DMS153 treated with DMSO at 0.1 percent for 48 hours (cell line): ENCODE data around the gene GEMIN8.

Source experiments
- DNase-seq: peaks from one replicate; lab custom pipeline; 2025; ENCODE audit not compliant: unreplicated experiment; lab: John Stamatoyannopoulos, UW

Gene GEMIN8, protein sequence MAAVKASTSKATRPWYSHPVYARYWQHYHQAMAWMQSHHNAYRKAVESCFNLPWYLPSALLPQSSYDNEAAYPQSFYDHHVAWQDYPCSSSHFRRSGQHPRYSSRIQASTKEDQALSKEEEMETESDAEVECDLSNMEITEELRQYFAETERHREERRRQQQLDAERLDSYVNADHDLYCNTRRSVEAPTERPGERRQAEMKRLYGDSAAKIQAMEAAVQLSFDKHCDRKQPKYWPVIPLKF

DNA sequence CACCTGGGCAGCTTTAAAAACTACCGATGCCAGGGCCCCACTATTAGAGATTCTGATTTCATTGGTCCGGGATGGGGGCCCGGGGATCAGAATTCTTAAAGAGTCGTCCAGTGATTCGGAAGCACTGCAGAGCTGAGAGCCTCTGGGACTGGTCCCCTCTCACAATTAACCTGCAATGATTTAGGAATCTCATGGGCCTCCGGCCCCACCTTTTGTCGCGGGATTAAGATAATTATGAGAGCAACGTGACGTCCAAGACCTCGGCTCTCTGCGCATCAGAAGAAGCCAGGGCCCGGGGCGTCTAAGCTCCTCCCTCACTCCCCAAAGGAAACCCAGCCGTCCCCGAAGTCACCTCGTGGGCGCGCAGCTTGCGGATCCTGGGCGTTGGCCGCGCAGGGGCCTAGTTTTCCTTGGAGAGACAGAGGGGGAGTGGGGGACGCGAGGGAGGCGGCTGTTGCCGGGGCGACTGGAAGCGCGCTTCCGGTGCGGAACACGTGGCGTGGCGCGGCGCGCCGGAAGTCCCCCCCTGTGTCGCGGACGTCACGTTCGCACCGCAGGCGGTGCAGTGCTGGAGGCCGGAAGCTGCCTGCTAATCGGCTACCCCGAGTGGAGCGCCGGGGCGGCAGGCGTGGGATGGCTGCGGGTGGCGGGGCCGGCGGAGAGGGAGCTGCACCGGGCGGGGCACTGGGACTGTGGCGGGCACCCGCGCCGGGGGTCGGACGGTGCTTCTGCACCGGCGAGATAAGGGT lies at the start of gene GEMIN8:
Gene GEMIN8, minus strand, starts transcription at position 468 of the 749 bp plus-strand sequence. CDS start 8,414 bp downstream, outside the sequence.
- peak; percentile 14 for DNase-seq

DNA sequence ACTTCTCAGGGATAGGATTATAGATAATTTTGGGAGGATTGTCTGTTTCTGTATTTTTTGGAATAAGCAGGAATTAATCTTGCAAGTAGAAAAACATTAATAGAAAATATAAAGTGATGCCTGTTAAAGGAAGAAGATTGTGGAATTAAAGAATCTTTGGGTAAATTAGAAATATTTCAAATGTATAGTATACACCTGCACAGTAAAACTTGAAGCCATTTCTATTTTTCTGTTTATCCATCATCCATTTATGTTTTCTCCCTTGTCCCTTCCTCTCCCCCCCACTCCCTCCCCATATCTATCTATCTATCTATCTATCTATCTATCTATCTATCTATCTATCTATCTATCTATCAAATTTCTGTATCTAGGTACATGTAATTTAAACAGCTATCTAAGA lies 46.9 kb upstream of the GEMIN8 start:
- no peak for DNase-seq

DNA sequence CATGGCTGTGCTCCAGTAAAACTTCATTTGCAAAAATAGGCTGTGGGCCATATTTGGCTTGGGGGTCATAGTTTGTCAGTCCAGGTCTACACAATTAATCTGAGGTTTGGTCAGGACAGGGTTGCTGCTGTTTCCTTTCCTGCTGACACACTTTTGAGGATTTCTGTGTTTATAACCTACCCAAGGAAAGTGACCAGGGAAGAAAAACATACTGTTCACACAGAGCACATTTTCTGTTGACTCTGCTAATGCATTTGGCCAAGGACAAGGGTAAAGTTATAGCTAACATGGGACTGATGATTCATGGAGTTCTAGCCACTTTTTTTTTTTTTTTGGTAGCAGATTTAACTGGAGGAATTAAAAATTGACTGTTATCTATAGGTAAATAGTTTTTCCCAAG lies 43.9 kb upstream of the GEMIN8 start:
- DNase-seq, result no peak

DNA sequence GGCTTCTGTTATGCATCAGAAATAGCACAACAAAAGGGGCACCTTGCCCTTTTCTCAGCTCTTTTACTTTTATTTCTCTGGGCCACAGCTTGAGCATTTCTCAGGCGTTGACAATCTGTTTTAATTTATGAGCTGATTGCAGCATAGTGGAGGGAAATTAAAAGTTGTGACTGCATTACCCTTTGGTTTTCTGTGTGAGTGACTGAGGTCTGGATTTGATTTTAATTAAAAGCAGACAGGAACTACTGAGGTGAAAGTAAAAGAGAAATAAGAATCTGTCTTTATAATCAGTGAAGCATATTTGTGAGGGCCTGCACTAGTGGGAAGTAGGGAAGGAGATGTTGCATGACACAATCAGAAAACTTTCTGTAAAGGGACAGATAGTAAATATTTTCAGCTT lies 43.4 kb upstream of the GEMIN8 start:
- no peak for DNase-seq

DNA sequence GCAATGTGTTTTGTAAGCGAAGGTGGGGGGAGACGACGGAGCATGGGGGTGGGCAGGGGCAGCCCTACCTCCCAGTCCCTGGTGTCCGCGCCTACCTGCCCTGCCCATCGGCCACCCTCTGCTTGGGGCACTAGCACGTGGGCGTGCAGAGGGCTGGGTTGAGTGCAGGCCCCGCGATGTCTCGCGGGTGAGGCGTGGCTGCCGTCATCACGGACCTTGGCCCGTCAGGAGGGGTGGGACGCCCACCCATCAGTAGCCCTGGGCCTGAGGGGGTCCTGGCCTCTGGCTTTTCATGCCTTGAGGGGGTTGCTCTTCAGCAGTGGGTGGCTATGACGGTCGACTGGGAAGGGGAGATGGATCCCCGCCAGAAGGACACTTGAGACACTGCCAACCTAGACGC lies 36.1 kb upstream of the GEMIN8 start:
- DNase-seq, result no peak

DNA sequence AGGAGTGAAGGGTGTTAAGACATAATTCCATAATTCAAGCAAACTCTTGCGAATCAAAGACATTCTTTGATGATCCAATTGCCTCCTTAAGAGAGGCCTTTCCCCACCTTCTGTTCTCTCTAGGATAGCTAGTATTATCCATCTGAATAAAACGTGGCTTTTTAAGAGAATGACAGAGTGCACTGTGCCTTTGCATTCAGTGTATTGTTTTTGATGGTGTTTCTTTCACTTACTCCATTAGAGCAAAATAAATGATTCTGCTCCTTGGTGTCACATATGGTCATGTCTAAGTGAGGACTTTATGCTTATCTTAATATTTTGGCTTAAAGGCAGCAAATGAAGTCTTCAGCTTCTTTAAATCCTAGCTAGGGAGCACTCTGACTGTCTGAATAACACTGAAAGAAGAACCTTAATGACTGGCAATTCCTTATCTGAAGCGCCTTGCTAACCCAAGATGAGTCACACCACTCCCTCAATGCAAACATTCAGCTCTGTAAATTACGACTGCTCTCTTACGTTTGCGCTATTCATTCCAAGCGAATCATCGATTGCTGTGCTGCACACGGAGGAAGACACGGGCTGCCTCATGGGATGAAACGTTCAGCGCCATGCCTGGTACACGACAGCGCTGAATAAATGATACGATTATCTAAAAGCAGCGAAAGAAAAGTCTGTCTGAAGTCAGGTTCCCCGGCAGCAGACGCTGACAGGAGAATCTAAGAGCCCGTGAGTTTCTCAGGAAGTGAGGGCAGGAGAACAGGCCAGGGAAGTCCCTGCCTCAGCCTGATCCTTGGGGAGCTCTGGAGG lies 35.1 kb upstream of the GEMIN8 start:
- DNase-seq, result no peak

DNA sequence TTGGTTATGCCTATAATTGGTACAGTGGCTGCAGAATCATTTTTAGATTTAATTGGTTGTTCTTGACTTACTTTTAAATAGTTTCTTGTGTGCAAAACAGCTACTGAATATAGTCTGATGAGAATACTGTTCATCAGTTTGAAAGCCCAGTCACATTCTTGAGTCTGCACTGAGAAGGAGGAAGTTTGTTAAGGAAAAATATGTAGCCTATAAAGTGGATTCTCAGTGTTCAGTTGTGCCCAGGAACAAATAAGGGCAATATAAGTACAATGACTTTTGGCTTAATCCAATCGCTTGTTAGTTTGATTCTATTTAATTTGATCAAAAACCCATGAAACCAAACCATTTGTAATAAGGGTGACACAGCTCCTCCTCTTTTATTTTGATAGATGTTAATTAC lies 32.8 kb upstream of the GEMIN8 start:
- no peak for DNase-seq

DNA sequence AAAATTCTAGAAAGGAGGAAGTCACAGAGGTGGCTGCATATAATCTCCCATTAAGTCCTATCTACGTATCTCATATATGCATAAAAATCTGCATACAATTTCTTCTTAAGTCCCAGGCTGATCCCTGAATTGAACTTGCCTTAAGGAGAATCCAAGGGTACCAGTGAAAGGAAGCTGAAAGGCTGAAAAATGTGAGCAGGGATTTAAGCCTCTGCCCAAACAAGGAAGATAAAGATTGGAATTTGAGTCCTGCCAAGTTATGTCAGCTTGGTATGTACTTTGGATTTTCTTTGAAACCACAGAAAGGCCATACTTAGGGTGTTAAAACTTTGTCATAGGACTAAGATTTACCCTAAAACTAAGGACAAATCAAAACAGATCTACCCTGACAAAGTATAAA lies 26.5 kb upstream of the GEMIN8 start:
- DNase-seq, result no peak

DNA sequence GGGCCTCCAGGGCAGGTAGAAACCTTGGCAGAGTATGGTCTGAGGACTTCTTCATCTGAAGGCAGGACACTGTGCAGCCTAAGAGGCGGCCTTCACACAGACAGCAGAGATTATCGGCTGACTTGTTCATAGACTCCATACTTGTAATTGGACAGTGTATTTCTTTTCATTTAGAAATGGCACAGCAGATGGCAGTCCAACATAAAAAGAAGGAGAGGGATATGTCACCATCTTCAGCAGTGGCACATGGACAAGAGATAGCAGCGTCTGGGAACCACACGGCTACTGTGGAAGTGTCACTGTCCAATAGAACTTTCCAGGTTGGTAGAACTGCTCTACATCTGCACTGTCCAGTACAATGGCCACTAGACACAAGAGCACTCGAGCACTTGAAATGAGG lies 21.7 kb upstream of the GEMIN8 start:
- peak; percentile 21 for DNase-seq

DNA sequence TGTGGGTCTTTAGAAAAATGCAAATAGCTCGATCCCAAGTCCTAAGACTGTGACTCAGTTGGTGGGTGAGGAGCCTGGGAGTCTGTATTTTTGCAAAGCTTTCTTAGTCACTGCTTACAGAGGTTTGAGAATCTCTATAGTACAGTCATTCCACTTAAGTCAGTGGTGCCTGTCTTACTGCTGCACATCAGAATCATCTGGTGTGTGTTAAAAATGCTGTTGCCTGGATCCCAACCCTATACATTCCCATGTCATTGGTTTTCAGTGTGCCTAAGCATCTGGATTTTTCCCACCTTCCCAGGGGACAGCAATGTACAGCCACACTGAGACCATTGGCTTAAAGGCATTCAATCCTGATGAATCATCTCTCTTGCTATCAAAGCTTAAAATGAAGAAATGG lies 21.0 kb upstream of the GEMIN8 start:
- DNase-seq, result no peak

DNA sequence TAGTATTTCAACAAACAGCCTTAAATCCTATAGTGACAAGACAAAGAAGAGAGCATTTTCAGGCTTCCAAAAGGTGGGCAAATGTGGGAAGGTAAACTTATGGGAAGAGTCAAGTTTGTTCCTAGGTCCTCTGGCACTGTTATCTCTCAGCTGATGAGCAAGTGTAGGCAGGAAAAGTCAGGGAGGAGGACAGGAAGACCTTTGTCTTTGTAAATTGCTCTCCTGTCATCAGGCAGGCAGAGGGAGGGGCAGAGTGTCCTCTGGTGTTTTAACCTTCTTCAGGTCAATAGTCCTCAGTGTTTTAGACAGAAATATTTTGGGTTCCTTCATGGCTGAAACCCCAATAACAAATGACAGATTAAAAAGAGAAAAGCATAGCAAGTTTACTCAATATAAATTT lies 13.5 kb upstream of the GEMIN8 start:
- no peak for DNase-seq

DNA sequence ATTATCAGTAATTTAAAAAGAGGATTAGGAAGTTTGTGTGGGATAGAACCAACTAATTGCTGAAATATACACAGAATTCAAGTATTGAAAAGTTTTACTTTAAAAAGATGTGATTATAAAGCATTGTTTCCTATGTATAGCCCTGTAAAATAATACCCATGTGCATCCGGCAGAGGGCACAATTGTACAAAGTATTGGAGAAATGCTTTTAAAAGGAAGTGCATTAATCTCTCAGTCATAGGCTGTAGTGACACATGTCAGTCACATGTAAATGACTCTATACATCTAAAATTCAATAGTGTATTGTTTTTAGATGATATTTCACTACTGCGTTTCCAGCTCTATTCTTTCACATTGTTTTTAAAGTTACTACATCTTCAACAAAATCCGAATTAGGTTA lies 9.7 kb upstream of the GEMIN8 start:
- peak; percentile 1 for DNase-seq

DNA sequence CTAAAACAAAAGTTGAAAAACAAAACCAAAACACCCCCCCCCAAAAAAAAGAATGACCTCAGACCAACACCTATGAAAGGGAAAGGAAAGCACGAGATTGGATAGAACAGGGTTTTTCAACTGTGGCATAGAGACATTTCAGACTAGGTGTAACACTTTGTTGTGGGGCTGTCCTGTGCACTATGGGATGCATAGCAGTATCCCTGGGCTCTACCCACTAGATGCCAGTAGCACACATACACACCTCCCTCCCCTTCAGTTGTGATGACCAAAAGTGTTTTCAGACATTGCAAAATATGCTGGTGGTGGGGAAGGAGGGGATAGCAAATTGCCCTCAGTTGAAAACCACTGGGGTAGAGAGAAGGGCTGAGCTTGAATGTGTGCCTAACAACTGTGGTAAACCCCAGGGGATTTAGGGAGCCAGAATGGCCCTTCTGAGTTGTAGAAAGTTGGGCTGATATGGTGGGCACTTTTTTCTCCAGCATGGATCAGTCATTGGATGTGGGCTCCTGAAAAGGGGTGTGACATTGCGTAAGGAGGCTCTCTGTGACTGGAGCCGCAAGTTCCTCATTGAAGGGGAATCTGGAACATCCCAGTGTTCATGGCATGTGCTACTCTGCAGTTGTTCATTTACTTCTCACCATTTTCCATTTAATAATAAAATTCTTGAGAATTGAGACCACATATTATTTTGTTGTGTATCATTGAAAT lies 8.8 kb upstream of the GEMIN8 start:
- no peak for DNase-seq

DNA sequence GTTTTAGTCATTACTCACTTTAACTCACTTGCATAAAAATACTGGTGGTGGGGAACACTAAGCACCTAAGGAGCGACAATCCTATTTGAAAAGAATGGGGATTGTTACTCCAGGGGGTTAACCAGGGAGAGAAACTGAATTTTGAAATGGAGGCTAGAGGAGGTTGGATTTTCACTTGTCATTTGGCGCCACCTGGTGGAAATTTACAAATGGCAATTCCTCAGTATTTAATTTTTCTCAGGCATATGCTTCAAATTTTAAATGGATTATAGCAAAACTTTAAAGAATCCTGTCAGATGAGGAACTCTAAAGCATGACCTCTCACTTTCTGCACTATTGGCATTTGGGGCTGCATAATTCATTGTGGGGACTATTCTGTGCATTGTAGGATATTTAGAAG lies 2.7 kb upstream of the GEMIN8 start:
- DNase-seq, result peak; percentile 7

DNA sequence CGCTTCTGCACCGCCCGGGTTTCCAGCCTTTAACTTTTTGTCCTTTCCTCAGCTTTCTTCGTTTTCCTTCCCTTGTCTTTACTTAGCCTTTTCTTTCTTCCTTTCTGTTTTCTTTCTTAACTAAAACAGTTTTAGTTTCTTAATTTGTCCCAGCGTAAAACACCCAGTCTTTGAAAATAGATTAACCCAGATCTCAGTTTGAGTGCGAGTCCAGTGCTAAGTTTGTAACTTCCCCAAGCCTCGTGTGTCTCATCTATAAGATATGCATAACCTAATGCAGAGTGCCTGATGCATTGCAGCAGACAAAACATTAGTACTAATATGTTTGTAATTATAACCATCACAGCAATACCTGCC lies 460 bp upstream of the GEMIN8 start:
- no peak for DNase-seq

DNA sequence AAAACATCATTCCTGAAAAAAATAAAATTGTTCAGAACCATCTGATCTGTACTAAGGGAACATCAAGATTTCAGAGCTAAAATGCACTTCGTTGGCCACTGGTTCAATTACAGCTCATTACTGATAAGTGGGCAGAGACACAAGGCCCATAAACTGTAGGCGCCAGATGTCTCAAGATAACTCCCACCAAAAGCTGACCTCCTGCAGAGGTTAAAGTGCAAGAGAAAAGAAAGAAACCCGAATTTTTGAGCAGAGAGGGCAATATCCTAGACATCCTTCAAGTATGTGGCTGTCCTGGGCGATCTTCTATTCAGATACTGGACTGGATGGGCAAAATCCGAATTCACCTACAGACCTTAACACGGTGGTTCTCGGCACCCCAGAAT lies 660 bp downstream of the GEMIN8 start:
- no peak for DNase-seq

DNA sequence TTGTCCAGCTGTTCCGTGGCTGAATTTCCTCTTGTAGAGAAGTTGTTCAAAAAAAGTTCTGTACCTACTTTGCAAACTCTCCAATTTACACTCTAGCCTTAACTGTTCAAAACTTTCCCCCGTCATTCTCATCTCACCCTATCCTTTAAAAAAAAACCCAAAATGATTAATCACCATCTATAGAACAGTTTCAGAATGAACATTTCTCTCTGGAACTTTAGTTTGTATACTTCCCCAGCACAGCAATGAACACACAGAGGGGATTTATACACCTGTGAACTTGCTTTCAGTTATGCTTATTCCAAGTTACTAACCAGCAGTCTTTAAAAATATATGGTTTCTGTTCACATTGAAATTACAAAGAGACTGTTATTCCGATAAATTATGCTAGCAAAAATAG lies 1.2 kb downstream of the GEMIN8 start:
- DNase-seq, result no peak

DNA sequence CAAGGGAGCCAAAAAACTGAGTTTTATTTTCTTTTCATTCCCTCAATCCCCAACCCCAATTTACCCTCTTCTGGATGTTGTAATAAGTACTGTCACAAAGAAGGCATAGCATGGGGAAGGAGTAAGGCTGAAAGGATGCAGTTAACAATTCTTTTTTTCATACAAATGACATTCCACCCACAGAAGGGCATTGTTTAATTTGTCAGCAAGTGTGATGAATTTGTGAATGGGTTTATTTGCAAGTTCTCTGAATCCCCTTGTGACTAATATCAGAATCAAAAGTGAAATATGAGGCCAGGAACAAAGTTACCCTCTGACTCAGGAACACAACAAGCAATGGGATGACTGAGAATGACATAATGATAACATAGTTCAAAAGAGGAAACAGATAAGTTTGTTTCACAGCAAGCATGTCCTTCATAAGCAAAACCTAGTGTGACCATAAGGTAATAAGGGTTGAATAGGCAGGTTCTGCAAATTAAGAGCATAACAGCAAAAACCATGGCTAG lies 2.1 kb downstream of the GEMIN8 start:
- no peak for DNase-seq

DNA sequence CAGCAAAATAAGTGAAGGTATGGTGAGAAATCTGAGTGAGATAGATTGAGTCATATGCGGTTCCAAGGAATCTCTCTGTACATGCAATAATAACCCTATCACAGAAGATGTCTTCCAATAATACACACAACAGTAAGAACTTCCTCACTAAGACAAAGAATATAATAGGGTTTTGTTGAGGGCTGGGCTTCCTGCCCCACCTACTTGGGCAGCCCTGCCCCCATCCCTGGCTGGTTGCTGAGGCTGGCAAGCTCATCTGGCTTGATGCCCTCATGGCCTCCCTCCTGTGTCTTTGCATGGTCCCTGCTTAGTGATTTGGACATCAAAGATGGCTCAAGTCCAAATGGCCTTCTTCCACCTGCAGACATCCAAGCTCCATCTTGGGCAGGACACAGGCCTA lies 2.7 kb downstream of the GEMIN8 start:
- no peak for DNase-seq

DNA sequence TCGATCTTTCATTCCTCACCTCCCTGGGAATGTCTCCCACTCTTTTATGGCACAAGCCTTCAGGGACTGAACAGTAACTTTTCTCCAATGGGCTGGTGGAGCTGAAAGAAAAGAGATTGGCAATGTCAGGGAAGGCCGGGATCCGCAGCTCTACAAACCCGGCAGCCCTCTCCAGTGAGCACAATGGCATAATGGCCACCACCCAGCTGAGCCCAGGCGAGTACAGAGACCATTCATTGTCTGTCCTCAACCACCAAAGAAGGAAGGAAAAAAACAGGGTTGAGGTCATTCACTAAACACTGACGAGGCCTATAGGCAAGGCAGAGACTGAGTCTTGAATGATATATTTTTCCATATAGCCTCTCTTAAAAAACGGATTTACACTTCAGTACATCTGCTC lies 3.6 kb downstream of the GEMIN8 start:
- DNase-seq, result no peak

DNA sequence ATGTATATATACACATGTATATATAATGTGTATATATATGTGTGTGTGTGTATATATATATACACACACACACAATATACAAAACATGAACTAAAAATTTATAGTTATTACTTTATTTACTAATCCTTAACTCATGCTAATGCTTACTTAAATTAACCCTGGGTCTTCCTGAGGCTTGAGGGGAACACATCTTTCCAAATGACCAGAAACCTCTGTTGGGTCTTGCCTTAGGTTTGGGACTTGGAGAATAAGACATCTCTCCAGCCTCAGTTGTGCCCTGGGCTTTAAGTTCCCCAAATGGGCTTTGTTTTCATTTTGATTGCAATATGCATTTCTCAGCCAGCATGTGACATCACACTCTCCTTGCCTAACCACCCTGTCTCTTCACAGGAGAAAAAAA lies 7.7 kb downstream of the GEMIN8 start:
- DNase-seq, result no peak
